Ecto neural progenitor cell (in vitro differentiated cells): ENCODE measurements around the gene IRF6.

Experiments
- DNase-seq: peaks from one replicate; pipeline ENCODE4 v3.0.0-alpha.2; 2018; ENCODE audit warnings: low spot score

Gene IRF6

GRCh38 chr1:209805875-209806760 is at the start of gene IRF6:
TSS of gene IRF6 (minus strand) at chr1:209806142. CDS start at chr1:209801413, 4,729 bp downstream.
- DNase-seq = peak; percentile 94

GRCh38 chr1:209855623-209856022 is 49.7 kb upstream of the IRF6 start:
- no peak for DNase-seq

GRCh38 chr1:209855006-209855405 is 49.1 kb upstream of the IRF6 start:
- no peak for DNase-seq

GRCh38 chr1:209854196-209854595 is 48.3 kb upstream of the IRF6 start:
- no peak for DNase-seq

GRCh38 chr1:209853676-209854075 is 47.7 kb upstream of the IRF6 start:
- DNase-seq = no peak

- peak; percentile 68 for DNase-seq
Measured at GRCh38 chr1:209850342-209850979, 44.5 kb upstream of the IRF6 start.

GRCh38 chr1:209849388-209849787 is 43.4 kb upstream of the IRF6 start:
- no peak for DNase-seq

- no peak for DNase-seq
Measured at GRCh38 chr1:209845408-209845725, 39.4 kb upstream of the IRF6 start.

GRCh38 chr1:209844695-209845407 is 38.9 kb upstream of the IRF6 start:
- no peak for DNase-seq

- DNase-seq = no peak
Measured at GRCh38 chr1:209840611-209841010, 34.7 kb upstream of the IRF6 start.

- no peak for DNase-seq
Measured at GRCh38 chr1:209839875-209840546, 34.1 kb upstream of the IRF6 start.

GRCh38 chr1:209838537-209838936 is 32.6 kb upstream of the IRF6 start:
- no peak for DNase-seq

- no peak for DNase-seq
Measured at GRCh38 chr1:209837671-209838070, 31.7 kb upstream of the IRF6 start.

- no peak for DNase-seq
Measured at GRCh38 chr1:209835782-209836298, 29.9 kb upstream of the IRF6 start.

GRCh38 chr1:209831615-209832014 is 25.7 kb upstream of the IRF6 start:
- no peak for DNase-seq

- DNase-seq = no peak
Measured at GRCh38 chr1:209830722-209831121, 24.8 kb upstream of the IRF6 start.

GRCh38 chr1:209829716-209830115 is 23.8 kb upstream of the IRF6 start:
- no peak for DNase-seq

- peak; percentile 91 for DNase-seq
Measured at GRCh38 chr1:209827384-209828262, 21.7 kb upstream of the IRF6 start, which contains the start of gene UTP25. TSS of gene UTP25 (plus strand) at chr1:209827972. CDS start at chr1:209828064, 92 bp downstream.

GRCh38 chr1:209825591-209826434 is 19.9 kb upstream of the IRF6 start:
- DNase-seq = no peak
